Measurements from ENCODE around the gene CREB3L2.

The CREB3L2 gene

DNA sequence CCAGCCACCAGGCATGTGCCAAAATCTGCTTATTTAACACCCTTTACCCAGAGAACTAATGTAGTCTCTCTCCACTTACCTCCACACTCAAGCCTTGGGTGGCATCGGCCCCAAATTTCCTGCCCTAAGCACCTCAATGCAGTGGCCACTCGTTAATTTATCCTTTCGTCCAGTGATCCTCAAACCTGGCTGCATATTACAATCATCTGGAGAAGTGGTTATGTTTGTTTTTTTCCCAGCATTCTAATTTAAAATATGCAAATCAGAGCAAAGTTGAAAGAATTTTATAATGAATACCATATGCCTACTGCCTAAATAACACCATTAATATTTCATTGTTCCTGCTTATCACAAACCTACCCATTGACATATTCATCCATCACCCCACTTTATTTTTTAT, 25.7 kb downstream of the CREB3L2 start:
- Histone ChIP-seq H3K9ac (ENCODE audit: low read length) (no peak overlapping the region), H4K12ac (ENCODE audit: low read depth, low read length) (no peak overlapping the region), H3K36me3 (ENCODE audit: control insufficient read depth in 1 of 2, insufficient read depth in 2 of 2, low read length in 2 of 2) (peaks cover 6 to 10% of the 10 kb centered on the region in 2 experiments), H3K79me2 (ENCODE audit: control insufficient read depth, insufficient read depth, low read length, poor library complexity) (peaks cover 30% of the 10 kb centered on the region), H3K27ac (ENCODE audit: low read depth, low read length) (no peak overlapping the region), H4K91ac (ENCODE audit: low read depth, low read length) (no peak overlapping the region), H3K23ac (ENCODE audit: low read length) (no peak overlapping the region), H2BK120ac (ENCODE audit: insufficient read depth, low read length, poor library complexity) (peak overlapping the region; percentile 63), H3K18ac (ENCODE audit: low read length) (peak overlapping the region; percentile 68), H3K4me1 (ENCODE audit: control insufficient read depth in 1 of 2, insufficient read depth in 2 of 2, low read length in 2 of 2) (peaks cover 28 to 40% of the 10 kb centered on the region in 2 experiments), H4K8ac (ENCODE audit: low read depth, low read length) (no peak overlapping the region), H2BK12ac (ENCODE audit: low read length) (peak overlapping the region; percentile 21), H3K4ac (ENCODE audit: low read depth, low read length) (peak overlapping the region; percentile 97), H3K14ac (ENCODE audit: low read length) (no peak overlapping the region), H3K4me3 (ENCODE audit: low read depth, low read length) (no peak overlapping the region), H2BK5ac (ENCODE audit: low read depth, low read length, poor library complexity) (no peak overlapping the region), H2AK5ac (ENCODE audit: low read length) (no peak overlapping the region), H3K27me3 (ENCODE audit: insufficient read depth, low read length) (no peaks in the 10 kb centered on the region), H2AFZ (ENCODE audit: insufficient read depth, low read length, poor library complexity) (no peak overlapping the region), H3K4me2 (ENCODE audit: low read length) (no peak overlapping the region), H3K79me1 (ENCODE audit: low read length) (peaks cover 12% of the 10 kb centered on the region), H3K9me3 (ENCODE audit: insufficient read depth, low read depth, low read length) (no peaks in the 10 kb centered on the region)
- no CpG with 5 or more reads among the region's 3 CpGs for WGBS (ENCODE audit: extremely low coverage, insufficient coverage, insufficient read length)
- DNase-seq, result no peak

GRCh38 chr7:137975768-137976167, 26.1 kb downstream of the CREB3L2 start:
- Histone ChIP-seq H2AK5ac (ENCODE audit: low read length) (no peak overlapping the region), H2BK5ac (ENCODE audit: low read depth, low read length, poor library complexity) (no peak overlapping the region), H3K23ac (ENCODE audit: low read length) (no peak overlapping the region), H2BK12ac (ENCODE audit: low read length) (no peak overlapping the region), H4K12ac (ENCODE audit: low read depth, low read length) (no peak overlapping the region), H3K27ac (ENCODE audit: low read depth, low read length) (no peak overlapping the region), H3K79me1 (ENCODE audit: low read length) (peaks cover 9% of the 10 kb centered on the region), H4K91ac (ENCODE audit: low read depth, low read length) (no peak overlapping the region), H3K14ac (ENCODE audit: low read length) (no peak overlapping the region), H3K18ac (ENCODE audit: low read length) (no peak overlapping the region), H3K4me3 (ENCODE audit: low read depth, low read length) (no peak overlapping the region), H3K4ac (ENCODE audit: low read depth, low read length) (peak overlapping the region; percentile 97), H3K9ac (ENCODE audit: low read length) (no peak overlapping the region), H3K4me1 (ENCODE audit: control insufficient read depth in 1 of 2, insufficient read depth in 2 of 2, low read length in 2 of 2) (peaks cover 28 to 36% of the 10 kb centered on the region in 2 experiments), H4K8ac (ENCODE audit: low read depth, low read length) (no peak overlapping the region), H3K9me3 (ENCODE audit: insufficient read depth, low read depth, low read length) (no peaks in the 10 kb centered on the region), H2BK120ac (ENCODE audit: insufficient read depth, low read length, poor library complexity) (no peak overlapping the region), H3K27me3 (ENCODE audit: insufficient read depth, low read length) (no peaks in the 10 kb centered on the region), H3K4me2 (ENCODE audit: low read length) (no peak overlapping the region), H3K36me3 (ENCODE audit: control insufficient read depth in 1 of 2, insufficient read depth in 2 of 2, low read length in 2 of 2) (peaks cover 6 to 10% of the 10 kb centered on the region in 2 experiments), H2AFZ (ENCODE audit: insufficient read depth, low read length, poor library complexity) (no peak overlapping the region), H3K79me2 (ENCODE audit: control insufficient read depth, insufficient read depth, low read length, poor library complexity) (peaks cover 28% of the 10 kb centered on the region)
- no peak for DNase-seq
- WGBS (ENCODE audit: extremely low coverage, insufficient coverage, insufficient read length), result no CpG with 5 or more reads among the region's 2 CpGs

DNA sequence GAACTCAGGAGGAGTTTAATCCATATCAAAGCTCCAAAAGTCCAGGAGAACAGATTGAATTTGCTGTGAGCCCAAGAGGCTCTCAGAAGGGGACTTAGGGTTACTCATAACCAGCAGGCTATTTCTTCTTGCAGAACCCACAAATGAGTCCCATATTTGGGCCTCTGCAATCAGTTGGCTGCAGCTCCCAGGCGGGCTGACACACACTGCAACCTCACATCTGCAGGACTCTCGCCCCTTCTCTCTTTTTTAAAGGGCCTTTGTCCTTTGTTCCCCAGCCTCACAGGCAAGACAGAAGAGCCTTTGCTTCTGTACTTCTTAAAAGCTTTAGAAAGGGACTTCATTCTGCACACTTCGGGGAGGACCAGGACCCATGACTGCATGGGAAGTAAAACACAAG, 26.7 kb downstream of the CREB3L2 start:
- H3K4me3 ChIP-seq (ENCODE audit: low read depth, low read length), result no peak overlapping the region
- no peak overlapping the region for H3K9ac ChIP-seq (ENCODE audit: low read length)
- H4K91ac ChIP-seq (ENCODE audit: low read depth, low read length), result no peak overlapping the region
- no peak overlapping the region for H3K18ac ChIP-seq (ENCODE audit: low read length)
- H4K8ac ChIP-seq (ENCODE audit: low read depth, low read length), result no peak overlapping the region
- H3K36me3 ChIP-seq (ENCODE audit: control insufficient read depth in 1 of 2, insufficient read depth in 2 of 2, low read length in 2 of 2), result peaks cover 5 to 8% of the 10 kb centered on the region in 2 experiments
- H3K23ac ChIP-seq (ENCODE audit: low read length), result no peak overlapping the region
- H3K79me1 ChIP-seq (ENCODE audit: low read length), result peaks cover 7% of the 10 kb centered on the region
- peaks cover 25 to 31% of the 10 kb centered on the region in 2 experiments for H3K4me1 ChIP-seq (ENCODE audit: control insufficient read depth in 1 of 2, insufficient read depth in 2 of 2, low read length in 2 of 2)
- H3K14ac ChIP-seq (ENCODE audit: low read length), result no peak overlapping the region
- H3K27me3 ChIP-seq (ENCODE audit: insufficient read depth, low read length), result no peaks in the 10 kb centered on the region
- no peak overlapping the region for H3K4me2 ChIP-seq (ENCODE audit: low read length)
- no peak overlapping the region for H2BK5ac ChIP-seq (ENCODE audit: low read depth, low read length, poor library complexity)
- H2BK12ac ChIP-seq (ENCODE audit: low read length), result no peak overlapping the region
- H2BK120ac ChIP-seq (ENCODE audit: insufficient read depth, low read length, poor library complexity), result peak overlapping the region; percentile 11
- H3K79me2 ChIP-seq (ENCODE audit: control insufficient read depth, insufficient read depth, low read length, poor library complexity), result peaks cover 23% of the 10 kb centered on the region
- peak overlapping the region; percentile 60 for H3K4ac ChIP-seq (ENCODE audit: low read depth, low read length)
- DNase-seq, result no peak
- H2AFZ ChIP-seq (ENCODE audit: insufficient read depth, low read length, poor library complexity), result no peak overlapping the region
- WGBS (ENCODE audit: extremely low coverage, insufficient coverage, insufficient read length), result no CpG with 5 or more reads among the region's 3 CpGs
- H3K27ac ChIP-seq (ENCODE audit: low read depth, low read length), result no peak overlapping the region
- H2AK5ac ChIP-seq (ENCODE audit: low read length), result no peak overlapping the region
- H3K9me3 ChIP-seq (ENCODE audit: insufficient read depth, low read depth, low read length), result no peaks in the 10 kb centered on the region
- H4K12ac ChIP-seq (ENCODE audit: low read depth, low read length), result no peak overlapping the region

DNA sequence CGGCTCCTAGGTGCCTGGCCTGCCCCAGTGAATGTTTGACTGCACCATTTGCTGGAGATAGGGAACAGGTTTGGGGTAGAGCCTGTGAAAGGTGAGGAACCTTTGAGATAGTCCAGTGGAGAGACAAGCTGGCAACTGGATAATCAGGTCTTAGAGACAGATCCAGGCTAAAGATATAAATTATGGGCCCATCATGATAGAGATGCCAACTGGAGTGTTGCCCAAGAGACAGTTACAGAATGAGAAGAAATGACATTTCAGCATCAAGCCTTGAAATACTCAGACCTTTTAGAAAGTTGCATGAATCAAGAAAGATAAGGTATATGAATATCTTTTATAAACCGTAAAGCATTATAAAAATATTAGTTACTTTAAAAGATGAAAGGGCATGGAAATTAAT, 27.1 kb downstream of the CREB3L2 start:
- Histone ChIP-seq H3K9me3 (ENCODE audit: insufficient read depth, low read depth, low read length) (no peaks in the 10 kb centered on the region), H4K91ac (ENCODE audit: low read depth, low read length) (no peak overlapping the region), H2AFZ (ENCODE audit: insufficient read depth, low read length, poor library complexity) (no peak overlapping the region), H3K4me2 (ENCODE audit: low read length) (no peak overlapping the region), H3K27ac (ENCODE audit: low read depth, low read length) (no peak overlapping the region), H3K4me3 (ENCODE audit: low read depth, low read length) (no peak overlapping the region), H3K4ac (ENCODE audit: low read depth, low read length) (peak overlapping the region; percentile 57), H3K27me3 (ENCODE audit: insufficient read depth, low read length) (no peaks in the 10 kb centered on the region), H4K12ac (ENCODE audit: low read depth, low read length) (no peak overlapping the region), H3K4me1 (ENCODE audit: control insufficient read depth in 1 of 2, insufficient read depth in 2 of 2, low read length in 2 of 2) (peaks cover 20 to 27% of the 10 kb centered on the region in 2 experiments), H3K79me2 (ENCODE audit: control insufficient read depth, insufficient read depth, low read length, poor library complexity) (peaks cover 19% of the 10 kb centered on the region), H3K23ac (ENCODE audit: low read length) (no peak overlapping the region), H3K14ac (ENCODE audit: low read length) (no peak overlapping the region), H3K18ac (ENCODE audit: low read length) (peak overlapping the region; percentile 71), H3K36me3 (ENCODE audit: control insufficient read depth in 1 of 2, insufficient read depth in 2 of 2, low read length in 2 of 2) (peaks cover 4 to 6% of the 10 kb centered on the region in 2 experiments), H2AK5ac (ENCODE audit: low read length) (no peak overlapping the region), H3K79me1 (ENCODE audit: low read length) (peaks cover 6% of the 10 kb centered on the region), H3K9ac (ENCODE audit: low read length) (no peak overlapping the region), H2BK12ac (ENCODE audit: low read length) (no peak overlapping the region), H2BK5ac (ENCODE audit: low read depth, low read length, poor library complexity) (no peak overlapping the region), H2BK120ac (ENCODE audit: insufficient read depth, low read length, poor library complexity) (no peak overlapping the region), H4K8ac (ENCODE audit: low read depth, low read length) (no peak overlapping the region)
- no CpG with 5 or more reads among the region's 2 CpGs for WGBS (ENCODE audit: extremely low coverage, insufficient coverage, insufficient read length)
- no peak for DNase-seq
